Stimulated activated CD4-positive, alpha-beta T cell treated with anti-CD3 and anti-CD28 coated beads, Interleukin-15, amount 100 ng/mL, for 24 hours (primary cell): ENCODE measurements around the gene PHKB.
"Not testable (repeated sequence)": the region's sequence is repeated elsewhere in the genome, so short reads cannot be mapped to it uniquely, and the experiment has no call there.

Experiments
- DNase-seq: peaks from one replicate; pipeline ENCODE4 v3.0.0-alpha.2; 2020

The PHKB gene

GRCh38 chr16:47460711-47461597, at the start of gene PHKB, which contains the start of gene ITFG1:
Gene PHKB, plus strand, starts transcription at chr16:47461331. Its CDS starts 20 bp downstream, at chr16:47461351.
Gene ITFG1, minus strand, starts transcription at chr16:47461063. Its CDS starts 18 bp downstream, at chr16:47461045.
- peak; percentile 96 for DNase-seq

GRCh38 chr16:47413041-47413440, 48.1 kb upstream of the PHKB start:
- no peak for DNase-seq

- DNase-seq, result no peak
These were observed 44.3 kb upstream of the PHKB start for GRCh38 chr16:47416869-47417268.

GRCh38 chr16:47424846-47425245, 36.3 kb upstream of the PHKB start:
- no peak for DNase-seq

- DNase-seq, result no peak
These were observed 34.3 kb upstream of the PHKB start for GRCh38 chr16:47426806-47427205.

GRCh38 chr16:47431960-47432359, 29.2 kb upstream of the PHKB start:
- no peak for DNase-seq

- DNase-seq, result not testable (repeated sequence)
These were observed 26.9 kb upstream of the PHKB start for GRCh38 chr16:47434274-47434673.

- DNase-seq, result not testable (repeated sequence)
These were observed 21.1 kb upstream of the PHKB start for GRCh38 chr16:47440066-47440465.

- DNase-seq, result not testable (repeated sequence)
These were observed 18.2 kb upstream of the PHKB start for GRCh38 chr16:47442884-47443283.

GRCh38 chr16:47446431-47446830, 14.7 kb upstream of the PHKB start:
- no peak for DNase-seq

GRCh38 chr16:47448830-47449575, 12.1 kb upstream of the PHKB start:
- DNase-seq, result no peak

GRCh38 chr16:47449788-47450187, 11.3 kb upstream of the PHKB start:
- DNase-seq, result no peak

- no peak for DNase-seq
These were observed 2.8 kb upstream of the PHKB start for GRCh38 chr16:47458331-47458730.

GRCh38 chr16:47459603-47460002, 1.5 kb upstream of the PHKB start:
- no peak for DNase-seq

GRCh38 chr16:47460359-47460710, 796 bp upstream of the PHKB start:
- no peak for DNase-seq

GRCh38 chr16:47461598-47462266, 601 bp downstream of the PHKB start:
- DNase-seq, result peak; percentile 16

- DNase-seq, result no peak
These were observed 2.9 kb downstream of the PHKB start for GRCh38 chr16:47463771-47464624.

- DNase-seq, result no peak
These were observed 4.9 kb downstream of the PHKB start for GRCh38 chr16:47465919-47466630.

- DNase-seq, result no peak
These were observed 6.4 kb downstream of the PHKB start for GRCh38 chr16:47467501-47467900.

GRCh38 chr16:47468070-47468689, 7.0 kb downstream of the PHKB start:
- DNase-seq, result not testable (repeated sequence)

GRCh38 chr16:47469227-47469626, 8.1 kb downstream of the PHKB start:
- no peak for DNase-seq
